Fibroblast of upper back skin (primary cell): ENCODE results near the gene RASSF6.
A peak's percentile ranks its signal among the peaks of the same experiment; 100 is the strongest.
"Not testable (repeated sequence)": the region's sequence is repeated elsewhere in the genome, so short reads cannot be mapped to it uniquely, and the experiment has no call there.

ENCODE experiments used
- DNase-seq: peaks from one replicate; pipeline ENCODE4 v3.0.0-alpha.2; 2013

RASSF6 gene

DNA sequence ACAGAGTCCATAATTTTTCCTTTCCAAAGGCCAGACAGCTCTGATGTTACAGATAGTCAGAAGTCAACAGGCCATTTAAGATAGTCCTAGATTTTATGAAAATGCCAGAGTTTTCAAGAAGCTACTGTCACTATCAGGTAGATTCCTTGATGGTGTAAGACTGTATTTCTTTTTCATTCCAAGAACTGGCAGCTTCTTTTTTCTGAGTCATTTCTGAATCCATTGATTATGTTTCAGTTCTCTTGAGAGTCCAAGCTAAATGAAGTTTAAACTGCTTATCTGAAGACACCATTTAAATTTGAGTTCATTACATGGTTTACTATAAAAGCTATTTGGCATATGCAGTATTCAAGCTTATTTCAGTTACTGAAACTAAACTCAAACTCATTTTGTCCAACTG lies 44.6 kb downstream of the RASSF6 start:
- no peak for DNase-seq

DNA sequence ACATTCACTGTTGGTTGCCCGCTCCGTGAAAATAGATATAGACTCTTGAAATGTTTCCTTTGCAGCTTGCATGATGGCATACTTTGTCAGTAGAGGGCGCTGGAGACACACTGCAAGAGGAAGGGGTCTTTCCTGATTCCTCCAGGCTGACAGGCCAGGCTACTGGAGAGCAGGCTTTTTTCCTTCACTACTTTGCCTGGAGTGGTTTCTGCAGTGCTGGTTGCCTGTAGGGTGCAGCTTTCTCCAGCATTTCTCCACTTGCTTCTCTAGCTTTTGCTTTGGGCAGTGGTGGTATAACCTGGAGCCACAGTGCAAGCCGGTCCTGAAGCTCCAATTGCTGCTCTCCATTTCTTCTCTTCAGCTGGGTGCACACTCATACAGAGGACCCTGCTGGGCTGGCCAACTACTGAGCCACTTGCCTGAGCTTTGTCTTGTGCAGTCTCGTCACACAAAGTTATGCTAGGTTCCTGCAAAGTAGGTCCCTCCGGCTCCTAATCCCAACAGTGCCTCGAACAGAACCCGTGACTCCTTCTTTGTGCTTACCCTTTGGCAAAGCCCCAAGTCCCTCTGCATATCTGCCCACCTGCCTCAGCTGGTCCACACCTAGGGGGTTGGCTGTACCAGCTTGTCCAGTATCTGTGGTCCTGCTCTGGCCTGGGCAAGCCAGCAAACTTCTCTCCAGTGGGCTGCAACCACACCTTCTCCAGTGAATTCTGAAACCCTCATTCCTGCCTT lies 46.3 kb downstream of the RASSF6 start:
- DNase-seq: peak; percentile 84

- not testable (repeated sequence) for DNase-seq
These were observed 69.4 kb downstream of the RASSF6 start for GRCh38 chr4:73550865-73551264.

DNA sequence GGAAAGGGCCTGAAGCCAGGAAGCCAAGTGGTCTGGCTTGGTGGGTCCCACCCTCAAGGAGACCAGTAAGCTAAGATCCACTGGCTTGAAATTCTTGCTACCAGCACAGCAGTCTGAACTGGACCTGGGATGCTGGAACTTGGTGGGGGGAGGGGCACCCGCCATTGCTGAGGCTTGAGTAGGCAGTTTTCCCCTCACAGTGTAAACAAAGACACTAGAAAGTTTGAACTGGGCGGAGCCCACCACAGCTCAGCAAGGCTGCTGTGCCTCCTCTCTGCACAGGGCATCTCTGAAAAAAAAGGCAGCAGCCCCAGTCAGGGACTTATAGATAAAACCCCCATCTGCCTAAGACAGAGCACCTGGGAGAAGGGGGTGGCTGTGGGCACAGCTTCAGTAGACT lies 75.6 kb downstream of the RASSF6 start:
- no peak for DNase-seq

- DNase-seq: no peak
These were observed 79.0 kb downstream of the RASSF6 start for GRCh38 chr4:73541251-73541650.

DNA sequence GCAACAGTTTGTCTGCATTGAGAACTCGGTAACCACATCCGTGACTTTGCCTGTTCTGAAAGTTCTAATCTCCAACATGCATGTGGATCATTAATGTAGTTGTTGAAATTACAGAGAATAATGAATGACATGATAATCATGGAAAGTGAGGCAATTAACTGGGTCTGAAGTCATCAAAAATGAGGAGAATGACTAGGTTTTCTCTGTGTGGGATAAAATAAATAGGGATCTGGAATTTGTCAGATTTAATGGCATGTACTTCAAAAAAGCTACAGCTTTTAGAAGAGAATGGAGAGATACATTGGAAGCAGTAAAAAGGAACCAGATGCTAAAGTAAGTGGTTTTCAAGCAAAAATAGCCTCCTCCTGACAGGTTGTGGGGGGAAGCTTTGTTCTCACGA lies 79.4 kb downstream of the RASSF6 start:
- DNase-seq: peak; percentile 6

DNA sequence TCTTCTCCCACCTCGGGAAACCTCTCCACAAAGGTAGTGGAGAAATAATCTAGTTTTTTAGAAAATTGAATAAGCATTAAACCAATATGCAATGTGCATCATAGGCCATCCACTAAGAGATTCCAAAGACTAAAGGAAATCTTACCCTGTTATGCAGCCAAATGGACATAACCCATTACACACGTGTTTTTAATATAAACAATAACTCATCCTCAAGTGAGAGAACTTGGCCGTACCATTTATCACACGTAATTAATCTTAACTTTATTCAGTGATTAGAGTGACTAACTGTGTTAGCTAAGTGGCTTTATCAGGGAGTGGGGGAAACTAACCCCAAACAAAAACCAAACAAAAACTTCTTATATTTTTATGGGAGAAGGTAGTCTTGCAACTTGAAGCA lies 80.8 kb downstream of the RASSF6 start:
- DNase-seq: peak; percentile 10

- no peak for DNase-seq
These were observed 82.1 kb downstream of the RASSF6 start for GRCh38 chr4:73538162-73538561.

DNA sequence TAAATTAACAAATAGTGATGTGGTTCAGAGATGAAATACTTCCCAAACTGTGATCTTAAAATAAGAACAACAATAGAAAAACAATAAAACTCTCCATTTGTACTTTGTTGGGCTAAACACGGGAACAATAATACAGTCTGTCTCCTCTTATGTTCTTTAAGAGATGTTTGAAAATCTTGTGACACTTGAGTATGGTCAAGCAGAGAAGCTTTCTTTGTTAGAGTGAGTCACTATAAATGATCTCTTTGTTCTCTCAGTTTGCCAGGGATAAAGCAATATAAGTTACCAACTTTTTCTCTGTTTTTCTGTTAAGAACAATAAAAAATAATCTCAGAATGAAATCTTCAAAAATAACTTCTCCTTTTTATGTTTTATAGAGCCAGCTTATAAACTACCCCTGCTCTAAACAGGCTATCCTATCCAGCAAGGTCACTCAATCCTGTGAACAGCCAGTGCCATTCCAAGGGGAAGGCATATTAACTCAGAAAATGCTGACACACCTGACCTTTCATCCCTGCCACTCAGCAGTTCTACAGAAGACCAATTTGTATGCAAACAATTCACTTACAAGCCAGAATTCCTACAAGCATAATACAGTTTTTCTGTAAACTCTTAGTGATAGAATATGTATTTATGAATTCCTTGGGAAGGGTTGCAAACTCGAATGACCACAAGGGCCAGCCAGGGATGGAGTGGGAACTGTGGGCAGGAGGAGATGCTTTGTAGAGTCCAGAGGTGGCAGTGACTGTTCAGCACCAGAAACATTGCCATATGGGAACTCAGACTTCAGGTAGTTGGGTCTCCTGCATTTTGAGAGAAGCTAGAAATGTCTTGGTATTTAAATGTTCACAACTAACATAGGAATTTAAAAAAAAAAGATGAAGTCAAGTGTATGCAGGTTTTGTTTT lies 86.5 kb downstream of the RASSF6 start:
- no peak for DNase-seq

- no peak for DNase-seq
These were observed 92.1 kb downstream of the RASSF6 start for GRCh38 chr4:73528171-73528570.

DNA sequence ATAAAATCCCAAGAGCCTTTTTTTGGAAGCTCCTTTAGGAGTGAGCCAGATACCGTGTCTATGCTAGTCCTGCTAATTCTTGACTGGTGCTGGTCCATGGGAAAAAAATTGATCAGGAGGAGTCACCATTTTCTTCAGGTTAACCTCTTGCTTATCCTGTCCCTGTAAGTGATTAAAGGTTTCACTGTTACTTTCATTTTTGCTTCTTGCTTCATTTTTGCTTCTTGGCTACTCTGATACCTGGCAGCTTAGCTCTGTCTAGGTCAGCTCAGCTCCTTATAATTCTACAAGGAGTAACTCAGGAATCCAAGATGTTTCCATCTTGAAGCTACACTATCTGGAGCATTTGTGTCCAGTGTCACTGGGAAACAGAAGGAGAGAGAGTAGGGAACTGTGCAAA lies 93.0 kb downstream of the RASSF6 start:
- no peak for DNase-seq

GRCh38 chr4:73525611-73526010 lies 94.6 kb downstream of the RASSF6 start:
- no peak for DNase-seq

- DNase-seq: no peak
These were observed 97.1 kb downstream of the RASSF6 start for GRCh38 chr4:73523126-73523525.
